T-helper 2 cell treated with Interferon-gamma antibody and Interleukin-4, amounts not matched to agents 100 ng/mL and 5 ng/mL, for 36 hours (primary cell): ENCODE results near the gene ERMP1. TPM values are rescaled to one million over a fixed set of nuclear protein-coding genes. Genes with fewer than 3 reads are reported as not detected.
"Not testable (repeated sequence)": the region's sequence is repeated elsewhere in the genome, so short reads cannot be mapped to it uniquely, and the experiment has no call there.

Source experiments
- intact Hi-C: fragments of 100-400 bp; cut with micrococcal nuclease; formaldehyde crosslinking; loops from one replicate; pipeline ENCODE4 v1.15.1; 2023
- total RNA-seq: library from RNA; stranded (reverse); gene quantifications from 2 replicates; pipeline ENCODE4 v1.2.3, GENCODE V29; 2022

Gene ERMP1, protein sequence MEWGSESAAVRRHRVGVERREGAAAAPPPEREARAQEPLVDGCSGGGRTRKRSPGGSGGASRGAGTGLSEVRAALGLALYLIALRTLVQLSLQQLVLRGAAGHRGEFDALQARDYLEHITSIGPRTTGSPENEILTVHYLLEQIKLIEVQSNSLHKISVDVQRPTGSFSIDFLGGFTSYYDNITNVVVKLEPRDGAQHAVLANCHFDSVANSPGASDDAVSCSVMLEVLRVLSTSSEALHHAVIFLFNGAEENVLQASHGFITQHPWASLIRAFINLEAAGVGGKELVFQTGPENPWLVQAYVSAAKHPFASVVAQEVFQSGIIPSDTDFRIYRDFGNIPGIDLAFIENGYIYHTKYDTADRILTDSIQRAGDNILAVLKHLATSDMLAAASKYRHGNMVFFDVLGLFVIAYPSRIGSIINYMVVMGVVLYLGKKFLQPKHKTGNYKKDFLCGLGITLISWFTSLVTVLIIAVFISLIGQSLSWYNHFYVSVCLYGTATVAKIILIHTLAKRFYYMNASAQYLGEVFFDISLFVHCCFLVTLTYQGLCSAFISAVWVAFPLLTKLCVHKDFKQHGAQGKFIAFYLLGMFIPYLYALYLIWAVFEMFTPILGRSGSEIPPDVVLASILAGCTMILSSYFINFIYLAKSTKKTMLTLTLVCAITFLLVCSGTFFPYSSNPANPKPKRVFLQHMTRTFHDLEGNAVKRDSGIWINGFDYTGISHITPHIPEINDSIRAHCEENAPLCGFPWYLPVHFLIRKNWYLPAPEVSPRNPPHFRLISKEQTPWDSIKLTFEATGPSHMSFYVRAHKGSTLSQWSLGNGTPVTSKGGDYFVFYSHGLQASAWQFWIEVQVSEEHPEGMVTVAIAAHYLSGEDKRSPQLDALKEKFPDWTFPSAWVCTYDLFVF
- total RNA-seq = 35.4 and 37.6 TPM in 2 replicates

DNA sequence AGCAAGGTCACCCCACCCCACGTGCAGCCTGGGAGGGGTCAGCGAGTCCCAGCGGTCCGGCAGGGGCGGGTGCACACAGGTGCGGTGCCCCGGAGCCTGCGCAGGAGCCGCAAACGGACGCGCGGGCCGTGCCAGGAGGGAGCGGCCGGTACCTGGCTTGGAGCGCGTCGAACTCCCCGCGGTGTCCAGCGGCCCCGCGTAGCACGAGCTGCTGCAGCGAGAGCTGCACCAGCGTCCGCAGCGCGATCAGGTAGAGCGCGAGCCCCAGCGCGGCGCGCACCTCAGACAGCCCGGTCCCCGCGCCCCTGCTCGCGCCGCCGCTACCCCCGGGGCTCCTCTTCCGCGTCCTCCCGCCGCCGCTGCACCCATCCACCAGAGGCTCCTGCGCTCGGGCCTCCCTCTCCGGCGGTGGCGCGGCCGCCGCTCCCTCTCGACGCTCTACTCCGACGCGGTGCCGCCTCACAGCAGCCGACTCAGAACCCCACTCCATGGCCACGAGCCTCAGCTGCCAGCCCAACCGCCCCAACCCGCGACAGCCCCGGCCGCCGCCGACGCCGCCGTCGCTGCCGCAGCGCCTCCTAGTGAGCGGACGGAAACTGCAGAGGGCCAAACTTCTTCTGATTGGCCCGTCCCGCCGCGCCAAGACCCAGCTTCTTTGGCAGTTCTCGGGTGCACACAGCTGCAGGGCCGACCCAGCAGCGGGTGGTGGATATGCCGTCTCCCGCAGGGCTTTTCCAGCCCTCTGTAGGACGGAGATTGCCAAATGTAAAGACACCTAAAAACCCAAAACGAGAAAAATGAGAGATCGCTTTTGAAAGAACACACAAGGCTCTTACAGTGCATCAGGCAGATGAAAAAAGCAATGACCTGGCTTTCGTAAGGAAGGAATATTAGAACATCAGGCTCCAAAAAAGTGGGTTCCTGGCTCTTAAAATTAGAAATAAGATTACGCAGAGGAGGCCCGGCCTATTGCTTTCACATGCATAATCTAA lies at the start of gene ERMP1:
ERMP1 (minus strand) TSS at position 580 of the 992 bp plus-strand sequence; CDS start at position 490, 90 bp downstream.
- intact Hi-C loops = loop anchor here (1.0 to 5.0 kb wide), 5 partner anchors 8 to 176 kb away; a partner anchor contains a TSS

DNA sequence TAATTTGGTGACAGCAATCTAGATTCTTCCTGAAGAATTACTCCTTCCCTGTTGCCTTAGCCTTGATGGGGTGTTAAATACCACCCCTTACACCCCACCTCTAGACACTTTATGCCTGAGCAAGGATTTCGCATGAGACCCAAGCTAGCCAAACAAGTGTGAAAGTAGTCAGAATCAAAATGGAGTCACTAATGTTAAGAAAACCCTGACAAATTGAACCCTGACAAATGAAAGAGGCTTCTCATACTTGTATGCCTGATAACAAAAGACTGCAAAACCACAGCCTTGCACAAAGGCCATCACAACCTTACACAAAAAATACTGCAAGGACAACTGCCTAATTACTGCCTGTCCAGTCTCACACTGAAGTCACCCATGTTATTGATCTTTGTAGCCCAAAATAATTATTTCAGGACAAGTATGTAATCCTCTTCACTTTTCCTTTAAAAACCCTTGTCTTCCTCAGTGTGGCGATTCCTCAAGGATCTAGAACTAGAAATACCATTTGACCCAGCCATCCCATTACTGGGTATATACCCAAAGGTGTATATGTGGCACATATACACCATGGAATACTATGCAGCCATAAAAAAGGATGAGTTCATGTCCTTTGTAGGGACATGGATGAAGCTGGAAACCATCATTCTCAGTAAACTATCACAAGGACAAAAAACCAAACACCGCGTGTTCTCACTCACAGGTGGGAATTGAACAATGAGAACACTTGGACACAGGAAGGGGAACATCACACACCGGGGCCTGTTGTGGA lies 49.5 kb upstream of the ERMP1 start:
- intact Hi-C loops = not testable (repeated sequence)

DNA sequence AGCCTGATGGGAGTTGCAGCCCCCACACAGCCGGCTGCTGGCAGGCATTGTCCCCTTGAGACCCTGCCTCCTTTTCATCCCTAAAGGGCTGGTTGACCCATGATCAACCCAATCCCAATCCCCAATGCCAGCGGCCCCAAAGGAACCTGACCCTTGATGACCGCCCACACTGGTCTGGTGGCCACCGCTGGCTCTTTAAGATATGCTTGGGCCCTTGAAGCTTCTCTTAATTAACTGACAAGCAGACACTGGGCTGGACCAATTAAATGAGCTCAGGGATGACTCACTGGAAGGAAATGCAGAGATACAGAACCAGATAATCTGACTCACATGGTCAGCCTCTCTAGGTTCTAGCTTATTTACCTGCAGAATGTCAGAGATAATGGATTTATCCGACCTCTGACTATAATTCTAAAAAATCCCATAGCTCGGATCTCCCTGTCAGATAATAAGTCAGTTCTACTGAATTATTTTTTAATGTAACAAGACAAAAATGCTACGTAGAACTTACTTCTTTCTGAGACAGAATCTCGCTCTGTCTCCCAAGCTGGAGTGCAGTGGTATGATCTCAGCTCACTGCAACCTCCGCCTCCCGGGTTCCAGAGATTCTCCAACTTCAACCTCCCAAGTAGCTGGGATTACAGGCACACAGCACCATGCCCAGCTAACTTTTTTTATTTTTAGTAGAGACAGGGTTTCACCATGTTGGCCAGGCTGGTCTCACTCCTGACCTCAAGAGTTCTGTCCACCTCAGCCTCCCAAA lies 46.7 kb upstream of the ERMP1 start:
- intact Hi-C loops = loop anchor here (2.0 kb wide), 1 partner anchor 35 kb away; no protein-coding TSS in a partner anchor

DNA sequence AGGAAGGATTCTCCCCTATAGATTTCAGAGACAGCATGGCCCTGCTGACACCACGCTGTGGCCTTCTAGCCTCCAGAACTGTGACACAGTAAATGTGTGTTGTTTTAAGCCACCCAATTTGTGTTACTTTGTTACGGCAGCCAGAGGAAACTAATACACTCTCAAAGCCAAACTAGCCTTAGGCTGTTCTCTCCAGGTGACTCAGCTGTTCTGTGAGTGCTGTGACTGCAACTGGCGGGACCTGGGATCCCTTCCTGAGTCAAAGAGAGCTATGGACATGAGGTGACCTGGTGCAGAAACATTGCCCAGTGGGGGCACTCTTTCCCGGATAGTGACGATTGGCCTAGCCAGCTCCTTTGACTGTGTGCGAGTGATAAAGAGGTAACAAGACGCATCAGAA lies 43.8 kb upstream of the ERMP1 start:
- intact Hi-C loops = no loop called here

DNA sequence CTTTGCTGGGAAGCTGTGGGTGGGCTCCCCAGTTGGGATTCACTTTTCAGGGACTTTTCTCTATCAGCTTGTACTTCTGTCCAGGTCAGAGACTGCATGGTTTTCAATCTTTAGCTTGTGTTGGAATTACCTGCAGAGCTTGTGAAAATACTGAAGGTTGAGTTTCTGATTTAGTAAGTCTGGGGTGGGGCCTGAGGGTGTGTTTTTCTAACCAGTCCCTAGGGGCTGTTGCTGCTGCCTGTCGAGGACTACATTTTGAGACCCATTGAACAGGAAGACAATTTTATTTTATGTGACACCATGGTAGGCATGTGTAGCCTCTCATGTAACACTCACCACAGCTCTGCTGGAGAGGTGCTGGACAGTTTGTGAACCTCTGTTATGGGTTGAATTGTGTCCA lies 43.1 kb upstream of the ERMP1 start:
- intact Hi-C loops = no loop called here

DNA sequence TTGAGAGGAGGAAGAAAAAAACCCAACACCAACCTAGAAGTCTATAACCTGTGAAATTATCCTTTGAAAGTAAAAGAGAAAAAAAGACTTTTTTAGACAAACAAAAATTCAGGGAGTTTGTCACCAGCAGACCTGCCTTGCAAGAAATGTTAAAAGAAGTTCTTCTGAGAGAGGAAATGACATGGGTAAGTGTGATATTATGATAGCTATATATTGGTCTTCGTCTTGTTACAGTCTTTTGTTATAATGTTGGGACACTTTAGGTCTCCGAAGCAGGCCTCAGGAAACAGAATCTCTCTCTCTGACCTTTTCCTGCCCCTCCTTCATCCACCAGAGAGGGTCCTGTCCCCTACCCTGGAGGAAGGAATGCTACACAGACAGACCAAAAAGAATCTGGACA lies 41.1 kb upstream of the ERMP1 start:
- intact Hi-C loops = no loop called here

DNA sequence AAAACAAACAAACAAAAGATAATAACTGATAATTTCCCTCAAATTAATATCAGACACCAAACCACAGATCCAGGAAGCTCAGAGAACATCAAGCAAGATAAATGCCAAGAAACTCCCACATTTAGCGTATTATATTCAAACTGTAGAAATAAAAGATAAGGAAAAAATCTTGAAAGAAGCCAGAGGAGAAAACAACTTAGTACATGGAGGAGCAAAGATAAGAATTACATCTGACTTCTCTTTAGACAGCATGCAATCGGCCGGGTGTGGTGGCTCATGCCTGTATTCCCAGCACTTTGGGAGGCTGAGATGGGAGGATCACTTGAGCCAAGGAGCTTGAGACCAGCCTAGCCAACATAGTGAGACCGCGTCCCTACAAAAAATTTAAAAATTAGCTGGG lies 40.5 kb upstream of the ERMP1 start:
- intact Hi-C loops = no loop called here

DNA sequence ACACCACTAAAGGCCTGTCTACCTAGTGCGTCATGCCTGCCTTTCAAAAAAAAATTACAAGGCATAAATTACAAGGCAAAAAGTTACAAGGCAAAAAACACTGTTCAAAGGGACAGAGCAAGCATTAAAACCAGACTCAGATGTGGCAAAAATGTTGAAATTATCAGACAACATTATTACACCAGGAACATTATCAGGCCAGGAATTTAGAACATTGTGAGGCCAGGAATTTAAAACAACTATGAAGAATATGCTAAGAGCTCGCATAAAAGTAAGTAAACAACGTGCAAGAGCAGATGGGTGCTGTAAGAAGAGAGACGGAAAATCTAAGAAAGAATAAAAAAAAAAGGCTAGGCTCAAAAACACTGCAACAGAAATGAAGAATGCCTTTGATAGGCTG lies 39.6 kb upstream of the ERMP1 start:
- intact Hi-C loops = no loop called here

DNA sequence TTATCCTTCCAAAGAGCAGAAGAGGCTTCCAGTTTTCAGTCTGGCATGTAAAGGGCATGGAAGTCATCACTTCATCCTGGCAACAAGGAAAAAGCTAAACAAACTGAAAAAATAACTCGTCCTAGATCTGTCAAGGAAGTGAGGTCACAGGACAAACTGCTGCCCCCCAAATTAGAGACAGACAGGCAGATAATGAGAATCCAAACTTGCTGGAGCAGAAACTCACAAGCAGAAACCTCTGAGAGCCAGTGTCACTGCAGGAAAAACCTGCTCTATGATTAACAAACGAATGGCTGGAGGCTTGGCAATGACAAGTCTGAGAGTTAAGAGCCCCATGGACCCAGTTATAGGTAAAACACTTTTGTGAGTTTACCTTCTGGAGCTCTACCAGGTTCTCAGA lies 38.9 kb upstream of the ERMP1 start:
- intact Hi-C loops = no loop called here

DNA sequence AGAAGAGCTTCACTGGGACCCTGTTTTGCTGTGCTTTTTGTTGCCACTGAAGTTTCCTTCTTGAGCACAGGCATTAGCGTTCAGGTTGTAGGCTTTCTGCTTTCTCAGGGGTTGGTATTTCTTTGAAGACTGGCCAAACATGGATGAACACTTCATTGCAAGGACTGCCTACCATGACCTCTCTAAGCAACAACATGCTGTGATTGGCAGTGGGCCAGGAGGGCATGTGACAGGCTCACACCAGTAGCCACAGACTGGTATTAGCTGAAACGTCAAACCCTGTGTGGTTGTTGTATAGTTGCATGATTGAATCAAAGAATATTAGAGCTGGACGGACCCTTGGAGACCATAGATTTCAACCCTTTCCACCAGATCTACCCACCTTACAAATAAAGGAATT lies 37.8 kb upstream of the ERMP1 start:
- intact Hi-C loops = no loop called here

DNA sequence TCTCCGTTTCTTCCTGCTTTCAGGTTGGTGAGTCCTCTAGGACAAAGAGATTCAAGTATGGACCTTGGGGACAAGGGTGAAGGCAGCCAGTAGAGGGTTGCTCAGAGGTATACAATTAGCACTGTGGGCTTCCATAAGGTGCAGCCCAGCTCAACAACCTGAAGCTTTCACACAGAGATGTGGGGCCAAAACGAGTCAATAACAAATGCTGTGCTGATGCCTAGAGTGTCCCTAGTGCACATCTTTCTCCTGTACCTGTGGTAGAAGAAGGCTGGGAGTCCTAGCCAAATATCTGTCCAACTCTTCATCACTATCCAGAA lies 37.1 kb upstream of the ERMP1 start:
- intact Hi-C loops = no loop called here

DNA sequence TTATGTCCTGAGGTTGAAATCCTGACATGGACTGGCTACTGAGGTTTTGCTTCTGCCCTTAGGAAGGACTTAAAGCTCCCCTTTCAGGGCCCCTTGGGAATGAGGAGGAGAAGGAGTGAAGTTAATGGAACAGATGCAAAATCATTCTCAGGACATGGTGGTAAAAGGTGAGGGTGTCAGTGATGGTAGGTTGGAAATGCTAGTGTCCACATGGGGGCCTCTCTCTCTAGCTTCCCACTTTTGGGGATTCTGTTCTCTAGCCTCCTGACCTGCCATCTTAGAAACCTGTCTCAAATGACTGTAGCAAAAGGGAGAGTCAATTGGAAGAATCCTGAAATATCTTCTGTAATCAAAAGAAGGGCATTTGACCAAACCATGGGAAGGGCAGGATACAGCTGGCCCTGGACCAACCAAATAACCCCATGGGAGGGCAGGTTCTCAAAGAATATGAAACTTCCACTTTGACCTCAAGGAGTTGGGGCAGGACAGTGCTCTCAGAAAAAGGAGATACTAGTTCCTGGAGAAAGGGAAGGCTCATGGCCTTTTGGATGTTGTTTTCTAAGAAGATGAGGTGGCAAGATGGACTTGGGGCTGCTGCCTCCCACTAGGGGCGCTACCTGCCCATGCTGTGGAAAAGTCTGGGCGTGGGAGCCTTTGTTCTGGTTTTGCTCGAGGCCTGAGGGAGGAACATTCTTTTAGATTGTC lies 36.5 kb upstream of the ERMP1 start:
- intact Hi-C loops = loop anchor here (2.0 kb wide), 1 partner anchor 17 kb away; no protein-coding TSS in a partner anchor

DNA sequence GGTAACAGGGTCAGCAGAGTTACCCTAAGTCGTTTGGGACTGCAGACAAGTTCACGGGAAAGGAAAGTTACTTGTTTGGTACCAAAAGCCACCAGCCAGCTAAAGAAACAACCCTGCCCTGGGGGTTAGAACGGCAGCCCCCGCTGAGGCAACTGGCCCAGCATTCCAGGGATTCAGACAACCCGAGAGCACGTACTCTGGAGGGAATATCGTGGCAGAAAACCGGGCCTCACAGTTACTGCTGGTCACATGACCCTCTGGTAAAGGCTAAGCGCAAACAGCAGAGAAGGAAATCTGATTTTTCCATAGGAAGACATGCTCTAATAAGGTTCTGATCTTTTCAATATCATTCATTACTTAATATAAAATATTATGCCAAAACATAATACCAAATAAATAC lies 35.3 kb upstream of the ERMP1 start:
- intact Hi-C loops = loop anchor here (2.0 kb wide), 1 partner anchor 15 kb away; no protein-coding TSS in a partner anchor

DNA sequence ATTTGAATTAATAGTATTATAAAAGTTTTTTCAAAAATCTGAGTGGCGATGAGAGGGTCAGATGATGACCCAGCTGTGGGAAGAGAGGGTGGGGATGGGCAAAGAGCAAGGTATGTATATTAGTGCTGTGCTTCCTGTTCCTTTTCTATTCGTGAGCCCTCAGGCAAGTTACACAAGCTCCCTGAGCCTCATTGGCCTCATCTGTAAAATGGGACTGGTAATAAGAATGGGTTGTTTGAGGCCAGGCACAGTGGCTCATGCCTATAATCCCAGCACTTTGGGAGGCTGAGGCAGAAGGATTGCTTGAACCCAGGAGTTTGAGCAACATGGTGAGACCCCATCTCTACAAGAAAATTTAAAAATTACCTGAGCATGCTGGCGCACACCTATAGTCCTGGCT lies 33.8 kb upstream of the ERMP1 start:
- intact Hi-C loops = no loop called here

DNA sequence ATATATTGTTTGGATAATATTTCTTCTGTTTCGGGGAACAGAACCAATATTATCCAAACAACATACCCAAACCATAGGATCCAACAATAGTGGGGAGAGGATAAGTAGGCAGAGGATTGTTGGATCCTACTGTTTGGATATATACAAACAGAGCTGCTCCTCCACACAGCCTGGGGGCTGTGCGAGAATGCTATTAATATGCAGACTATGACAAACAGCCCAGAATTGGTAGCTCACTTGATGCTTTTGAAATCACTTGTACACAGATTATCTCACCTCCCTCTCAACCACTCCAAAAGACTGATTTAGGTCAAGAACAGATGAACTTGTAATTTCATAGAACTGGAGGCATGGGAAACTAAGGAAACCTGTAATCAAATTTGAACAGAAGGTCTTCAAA lies 33.4 kb upstream of the ERMP1 start:
- intact Hi-C loops = no loop called here

DNA sequence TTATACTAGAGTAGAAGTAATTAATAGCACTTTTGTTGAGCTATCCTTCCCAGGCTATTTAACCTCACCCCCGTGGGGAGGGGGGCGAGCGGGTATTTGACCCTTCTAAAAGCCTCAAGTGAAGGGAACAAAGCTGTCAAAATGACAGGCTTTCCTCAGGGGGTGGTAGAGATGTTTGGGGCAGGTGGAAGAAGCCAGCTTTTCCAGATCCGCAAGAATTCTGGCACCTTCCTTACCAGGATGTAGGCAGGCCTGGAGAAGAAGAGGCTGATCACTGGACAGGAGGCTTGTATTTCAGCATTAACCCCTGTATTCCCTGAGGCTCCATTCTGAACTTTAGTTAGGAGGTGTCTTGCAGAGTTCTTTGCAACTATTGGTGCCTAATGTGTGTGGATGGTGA lies 31.5 kb upstream of the ERMP1 start:
- intact Hi-C loops = no loop called here

DNA sequence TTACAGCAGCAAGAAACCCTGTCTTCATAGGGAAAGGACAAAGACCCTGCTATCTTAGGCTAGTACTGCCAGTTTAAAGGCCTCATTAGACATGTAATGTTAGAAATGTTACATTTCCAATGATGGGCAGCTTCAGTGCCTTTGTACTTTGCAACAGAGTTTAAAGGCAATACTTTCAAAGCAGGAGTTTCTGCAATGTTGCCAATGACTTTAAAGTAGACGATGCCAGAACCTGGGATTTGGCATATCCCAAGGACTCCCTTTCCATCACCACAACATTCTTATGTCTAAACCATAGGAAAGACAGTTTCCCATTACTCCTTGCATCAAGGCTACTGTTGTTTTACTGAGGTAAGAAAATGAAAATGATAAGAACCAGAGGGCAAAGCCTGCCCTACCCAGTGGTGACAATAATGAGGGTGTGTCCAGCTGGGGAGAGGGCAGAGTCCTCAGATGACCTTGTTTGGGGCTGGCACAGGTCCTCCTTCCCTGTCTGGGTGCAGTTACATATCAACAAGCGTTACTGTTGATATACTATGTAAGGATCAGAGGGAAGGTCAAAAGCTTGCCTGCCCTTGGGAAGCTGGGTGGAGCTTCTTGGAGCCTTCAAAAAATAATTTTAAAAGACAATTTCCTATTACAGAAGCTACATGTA lies 30.3 kb upstream of the ERMP1 start:
- intact Hi-C loops = no loop called here

DNA sequence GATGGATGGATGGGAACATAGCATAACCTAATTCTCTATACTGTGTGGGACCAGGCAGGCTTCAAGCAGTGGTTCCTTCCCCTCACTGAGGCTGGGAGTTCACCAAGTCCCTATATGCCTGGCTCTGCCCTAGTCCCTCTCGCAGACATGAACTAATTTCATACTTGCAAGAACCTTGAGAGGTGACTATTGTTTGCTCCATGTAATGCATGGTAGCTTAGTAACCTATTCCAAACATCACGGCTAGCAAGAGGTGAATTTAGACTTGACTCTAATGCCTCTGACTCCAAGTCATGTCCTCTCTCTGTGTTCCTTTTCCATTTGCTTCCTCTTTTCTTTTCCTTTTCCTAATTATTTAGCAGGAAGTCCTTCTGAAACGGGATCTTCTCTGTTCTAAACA lies 25.9 kb upstream of the ERMP1 start:
- intact Hi-C loops = no loop called here
